ENCODE data around the gene HPD.

DNA sequence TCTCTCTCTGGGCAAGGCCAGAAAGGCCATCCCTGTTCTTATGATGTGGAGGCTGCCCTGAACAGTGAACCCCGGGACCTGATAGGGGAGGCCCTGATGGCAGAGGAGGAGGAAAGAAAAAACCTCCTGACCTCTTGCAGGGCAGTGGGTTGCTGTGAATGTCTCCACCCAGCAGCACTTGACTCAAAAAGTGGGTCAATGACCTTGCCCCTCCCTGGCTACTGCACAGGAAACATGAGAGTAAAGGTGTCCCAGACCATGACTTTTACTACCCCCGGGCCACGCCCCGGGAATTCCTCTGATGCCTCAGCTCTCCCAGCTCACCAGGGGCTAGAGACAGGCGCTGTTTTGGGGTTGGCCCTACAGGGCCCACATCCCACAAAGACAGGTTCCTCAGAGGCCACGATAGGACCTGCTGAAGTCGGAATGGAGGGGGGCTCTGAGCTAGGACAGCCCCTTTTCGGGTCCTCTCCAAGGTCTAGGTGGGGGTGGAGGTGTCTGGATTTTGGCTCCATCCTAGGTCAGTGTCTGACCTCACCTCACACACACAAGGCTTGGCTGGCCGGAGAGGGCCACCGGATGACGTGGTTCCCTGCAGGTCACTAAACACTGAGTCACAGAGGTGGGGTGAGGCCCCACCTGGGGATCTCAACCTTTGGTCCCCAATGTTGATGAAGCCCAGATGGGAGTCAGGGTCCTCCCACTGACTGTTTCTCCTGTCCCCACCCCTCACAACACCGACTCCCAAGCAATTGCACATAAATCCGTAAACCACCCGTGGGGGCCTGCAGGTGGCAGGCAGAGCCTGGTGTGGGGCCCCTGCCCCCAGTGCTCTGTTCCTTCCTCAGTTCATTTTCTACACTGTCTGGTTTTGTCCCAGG lies 66.7 kb downstream of the HPD start:
- TF ChIP-seq EZH2 (IDR thresholded peaks at IDR 0.05) (no peak), POLR2AphosphoS5 (IDR thresholded peaks at IDR 0.05; ENCODE audit: borderline replicate concordance, low read depth, low read length) (no peak), FOXP2 (optimal IDR thresholded peaks at IDR 0.05; ENCODE audit: control extremely low read depth, extremely low read length, insufficient read depth) (no peak)
